ENCODE results near the gene MAP4K5.

DNA sequence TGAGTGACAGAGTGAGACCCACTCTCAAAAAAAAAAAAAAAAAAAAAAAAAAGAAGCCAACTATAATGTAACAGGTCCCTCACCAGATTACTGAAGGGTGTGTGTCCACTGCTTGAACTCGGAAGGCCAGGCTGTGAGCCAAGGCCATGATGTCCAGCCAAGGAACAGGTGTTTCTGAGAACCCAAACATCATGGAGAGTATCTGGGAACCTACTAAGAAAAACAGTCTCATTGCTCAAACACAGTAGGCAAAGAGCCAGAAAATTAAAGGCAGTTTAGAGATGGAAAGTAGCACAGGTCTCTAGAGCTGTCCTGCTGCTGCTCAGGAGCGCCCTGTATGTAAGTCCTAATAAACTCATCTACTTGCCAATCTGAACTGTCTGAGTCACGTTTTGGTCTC is 12.5 kb upstream of the MAP4K5 start:
- TF ChIP-seq POLR2AphosphoS5 (IDR thresholded peaks at IDR 0.05; ENCODE audit: low read depth, low read length) (no peak), CTCF (IDR thresholded peaks at IDR 0.05) (no peak), TCF7L2 (IDR thresholded peaks at IDR 0.05; ENCODE audit: low read depth, low read length) (no peak)
- TF ChIP-seq, protein P1, sequence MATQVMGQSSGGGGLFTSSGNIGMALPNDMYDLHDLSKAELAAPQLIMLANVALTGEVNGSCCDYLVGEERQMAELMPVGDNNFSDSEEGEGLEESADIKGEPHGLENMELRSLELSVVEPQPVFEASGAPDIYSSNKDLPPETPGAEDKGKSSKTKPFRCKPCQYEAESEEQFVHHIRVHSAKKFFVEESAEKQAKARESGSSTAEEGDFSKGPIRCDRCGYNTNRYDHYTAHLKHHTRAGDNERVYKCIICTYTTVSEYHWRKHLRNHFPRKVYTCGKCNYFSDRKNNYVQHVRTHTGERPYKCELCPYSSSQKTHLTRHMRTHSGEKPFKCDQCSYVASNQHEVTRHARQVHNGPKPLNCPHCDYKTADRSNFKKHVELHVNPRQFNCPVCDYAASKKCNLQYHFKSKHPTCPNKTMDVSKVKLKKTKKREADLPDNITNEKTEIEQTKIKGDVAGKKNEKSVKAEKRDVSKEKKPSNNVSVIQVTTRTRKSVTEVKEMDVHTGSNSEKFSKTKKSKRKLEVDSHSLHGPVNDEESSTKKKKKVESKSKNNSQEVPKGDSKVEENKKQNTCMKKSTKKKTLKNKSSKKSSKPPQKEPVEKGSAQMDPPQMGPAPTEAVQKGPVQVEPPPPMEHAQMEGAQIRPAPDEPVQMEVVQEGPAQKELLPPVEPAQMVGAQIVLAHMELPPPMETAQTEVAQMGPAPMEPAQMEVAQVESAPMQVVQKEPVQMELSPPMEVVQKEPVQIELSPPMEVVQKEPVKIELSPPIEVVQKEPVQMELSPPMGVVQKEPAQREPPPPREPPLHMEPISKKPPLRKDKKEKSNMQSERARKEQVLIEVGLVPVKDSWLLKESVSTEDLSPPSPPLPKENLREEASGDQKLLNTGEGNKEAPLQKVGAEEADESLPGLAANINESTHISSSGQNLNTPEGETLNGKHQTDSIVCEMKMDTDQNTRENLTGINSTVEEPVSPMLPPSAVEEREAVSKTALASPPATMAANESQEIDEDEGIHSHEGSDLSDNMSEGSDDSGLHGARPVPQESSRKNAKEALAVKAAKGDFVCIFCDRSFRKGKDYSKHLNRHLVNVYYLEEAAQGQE (IDR thresholded peaks at IDR 0.05; ENCODE audit: insufficient read depth in 1 of 2, low read depth in 2 of 2, low read length in 1 of 2), result no peak

Measured in Panc1 (cell line).